ENCODE data around the gene FOS. TPM values are rescaled to one million over a fixed set of nuclear protein-coding genes. Genes with fewer than 3 reads are reported as not detected.

FOS gene
- total and polyA plus RNA-seq, 2 donors (not counting 1 experiment from before 2014, with no cell fraction given) = 103 to 4,077 TPM

- DNase-seq (no peak), ATAC-seq (ENCODE audit: low read depth) (no peak)
- Histone ChIP-seq H3K4me2 (replicated peaks; ENCODE audit: low read depth, low read length, poor library complexity, severe bottlenecking) (no peak overlapping the region), H3K79me2 (ENCODE audit: control insufficient read depth, insufficient read depth, low read length) (no peaks in the 10 kb centered on the region), H3K27me3 (replicated peaks in 1 of 4; ENCODE audit: control extremely low read depth in 1 of 4, control insufficient read depth in 3 of 4, insufficient read depth in 4 of 4, low read length in 3 of 4) (no peaks in the 10 kb centered on the region), H3K9ac (ENCODE audit: low read length) (no peak overlapping the region), H2AFZ (ENCODE audit: insufficient read depth, low read depth, low read length, poor library complexity, severe bottlenecking) (no peak overlapping the region), H3K4me1 (ENCODE audit: control insufficient read depth in 2 of 2, insufficient read depth in 2 of 2, low read length in 2 of 2) (peaks cover 3 to 12% of the 10 kb centered on the region in 2 donors), H4K20me1 (ENCODE audit: control insufficient read depth, insufficient read depth, low read length, poor library complexity, severe bottlenecking) (no peaks in the 10 kb centered on the region), H3K9me3 (ENCODE audit: control extremely low read depth in 1 of 3, control insufficient read depth in 2 of 3, insufficient read depth in 1 of 3, low read length in 2 of 3) (no peaks in the 10 kb centered on the region), H3K27ac (ENCODE audit: low read length in 2 of 2) (no peak overlapping the region), H3K36me3 (replicated peaks in 1 of 2; ENCODE audit: control extremely low read depth in 1 of 2, control insufficient read depth in 1 of 2, extremely low read depth in 1 of 2, insufficient read depth in 2 of 2, low read length in 1 of 2) (no peaks in the 10 kb centered on the region), H3K4me3 (ENCODE audit: control extremely low read depth in 1 of 5, extremely low read depth in 1 of 5, insufficient read depth in 1 of 5, low read depth in 2 of 5, low read length in 4 of 5) (no peak overlapping the region)
- CTCF ChIA-PET = interaction anchor here (10.3 to 14.0 kb wide), 2 partner anchors 176 to 250 kb away, joined by 100 to 221 read pairs; no protein-coding TSS in a partner anchor
- Mint-ChIP-seq H3K4me1 (peaks cover 9% of the 10 kb centered on the region), H3K27ac (no peak overlapping the region), H3K27me3 (peaks cover 14% of the 10 kb centered on the region), H3K9me3 (ENCODE audit: insufficient read depth) (no peaks in the 10 kb centered on the region), H3K4me3 (no peak overlapping the region)
- TF ChIP-seq EZH2 (IDR thresholded peaks at IDR 0.05; ENCODE audit: borderline replicate concordance, insufficient read depth, low read depth, low read length, poor library complexity, severe bottlenecking) (no peak), CTCF (IDR thresholded peaks at IDR 0.05) (no peak)
- WGBS (ENCODE audit: insufficient coverage) = 83% methylated on average over 1 of the region's 4 CpGs
- POLR2A ChIA-PET = no interaction called here
- intact Hi-C loops (cut with micrococcal nuclease) = no loop called here
These were observed 33.7 kb downstream of the FOS start for GRCh38 chr14:75312341-75312740.

- Histone ChIP-seq H2AFZ (ENCODE audit: insufficient read depth, low read depth, low read length, poor library complexity, severe bottlenecking) (no peak overlapping the region), H3K4me1 (ENCODE audit: control insufficient read depth in 2 of 2, insufficient read depth in 2 of 2, low read length in 2 of 2) (peaks cover 0 to 6% of the 10 kb centered on the region in 2 donors), H4K20me1 (ENCODE audit: control insufficient read depth, insufficient read depth, low read length, poor library complexity, severe bottlenecking) (no peaks in the 10 kb centered on the region), H3K36me3 (replicated peaks in 1 of 2; ENCODE audit: control extremely low read depth in 1 of 2, control insufficient read depth in 1 of 2, extremely low read depth in 1 of 2, insufficient read depth in 2 of 2, low read length in 1 of 2) (no peaks in the 10 kb centered on the region), H3K4me2 (replicated peaks; ENCODE audit: low read depth, low read length, poor library complexity, severe bottlenecking) (no peak overlapping the region), H3K27me3 (replicated peaks in 1 of 4; ENCODE audit: control extremely low read depth in 1 of 4, control insufficient read depth in 3 of 4, insufficient read depth in 4 of 4, low read length in 3 of 4) (no peaks in the 10 kb centered on the region), H3K9me3 (ENCODE audit: control extremely low read depth in 1 of 3, control insufficient read depth in 2 of 3, insufficient read depth in 1 of 3, low read length in 2 of 3) (no peaks in the 10 kb centered on the region), H3K79me2 (ENCODE audit: control insufficient read depth, insufficient read depth, low read length) (no peaks in the 10 kb centered on the region), H3K9ac (ENCODE audit: low read length) (no peak overlapping the region), H3K4me3 (ENCODE audit: control extremely low read depth in 1 of 5, extremely low read depth in 1 of 5, insufficient read depth in 1 of 5, low read depth in 2 of 5, low read length in 4 of 5) (no peak overlapping the region), H3K27ac (ENCODE audit: low read length in 2 of 2) (no peak overlapping the region)
- CTCF ChIA-PET = interaction anchor here (1.4 to 14.0 kb wide), 5 partner anchors 9 to 249 kb away, joined by 3 to 221 read pairs (median 4); no protein-coding TSS in a partner anchor
- Mint-ChIP-seq H3K27ac (no peak overlapping the region), H3K4me3 (no peak overlapping the region), H3K9me3 (ENCODE audit: insufficient read depth) (no peaks in the 10 kb centered on the region), H3K27me3 (peaks cover 15% of the 10 kb centered on the region), H3K4me1 (peaks cover 4% of the 10 kb centered on the region)
- intact Hi-C loops (cut with micrococcal nuclease) = no loop called here
- no peak for ATAC-seq (ENCODE audit: low read depth)
- TF ChIP-seq EZH2 (IDR thresholded peaks at IDR 0.05; ENCODE audit: borderline replicate concordance, insufficient read depth, low read depth, low read length, poor library complexity, severe bottlenecking) (no peak), CTCF (IDR thresholded peaks at IDR 0.05) (no peak)
- POLR2A ChIA-PET = no interaction called here
- DNase-seq = no peak
- 95% methylated on average over 3 of the region's 5 CpGs for WGBS (ENCODE audit: insufficient coverage)
These were observed 34.7 kb downstream of the FOS start for GRCh38 chr14:75313294-75313693.
